K562 (cell line): Measurements from ENCODE around the gene MADD. TPM values are rescaled to one million over a fixed set of nuclear protein-coding genes. Genes with fewer than 3 reads are reported as not detected.

Source experiments
- CBFA2T2 ChIP-seq: fragments of 450-650 bp; conservative IDR thresholded peaks from 2 replicates; pipeline ENCODE4 v1.6.1; 2017; ENCODE audit warnings: mild to moderate bottlenecking
- CBFA2T3 ChIP-seq: fragments of 450-650 bp; IDR thresholded peaks from 2 replicates; pipeline ENCODE4 v1.6.1; 2017
- CCAR2 ChIP-seq: fragments of 200-400 bp; formaldehyde crosslinking; IDR thresholded peaks from 2 replicates; pipeline ENCODE4 v1.6.1; 2017; ENCODE audit warnings: mild to moderate bottlenecking, low read depth, low read length
- CEBPB ChIP-seq: fragments of 450-650 bp; IDR thresholded peaks from 2 replicates; pipeline ENCODE4 v1.6.1; 2016; ENCODE audit warnings: missing genetic modification characterization, missing compliant biosample characterization
- EGR1 ChIP-seq: fragments of 450-650 bp; conservative IDR thresholded peaks from 2 replicates; pipeline ENCODE4 v1.6.1; 2017; ENCODE audit warnings: mild to moderate bottlenecking
- ESRRA ChIP-seq: fragments of 450-650 bp; IDR thresholded peaks from 2 replicates; pipeline ENCODE4 v1.6.1; 2014; ENCODE audit warnings: low read depth, mild to moderate bottlenecking, moderate library complexity, borderline replicate concordance
- ETS2 ChIP-seq: IDR thresholded peaks from 2 replicates; pipeline ENCODE4 v1.6.1; 2016; ENCODE audit warnings: borderline replicate concordance, missing genetic modification characterization, mild to moderate bottlenecking, moderate library complexity, missing compliant biosample characterization; ENCODE audit not compliant: poor library complexity, severe bottlenecking
- FOXA1 ChIP-seq: fragments of 450-650 bp; IDR thresholded peaks from 2 replicates; pipeline ENCODE4 v1.6.1; 2016; ENCODE audit warnings: mild to moderate bottlenecking, borderline replicate concordance
- PCBP1 ChIP-seq: fragments of 200-400 bp; formaldehyde crosslinking; IDR thresholded peaks from 2 replicates; pipeline ENCODE4 v1.6.1; 2018; ENCODE audit warnings: mild to moderate bottlenecking, low read depth, low read length; ENCODE audit not compliant: poor library complexity, severe bottlenecking
- PTBP1 ChIP-seq: fragments of 200-400 bp; formaldehyde crosslinking; IDR thresholded peaks from 2 replicates; pipeline ENCODE4 v1.6.1; 2017; ENCODE audit warnings: low read depth, low read length
- RBFOX2 ChIP-seq: fragments of 200-400 bp; formaldehyde crosslinking; IDR thresholded peaks from 2 replicates; pipeline ENCODE4 v1.6.1; 2017; ENCODE audit warnings: low read depth, mild to moderate bottlenecking, low read length, moderate library complexity
- SIN3B ChIP-seq: fragments of 450-650 bp; IDR thresholded peaks from 2 replicates; pipeline ENCODE4 v1.6.1; 2017; ENCODE audit warnings: low read depth, mild to moderate bottlenecking, moderate library complexity
- SMARCA4 ChIP-seq: fragments of 450-650 bp; IDR thresholded peaks from 2 replicates; pipeline ENCODE4 v1.6.1; 2016
- SMARCC2 ChIP-seq: fragments of 450-650 bp; IDR thresholded peaks from 2 replicates; pipeline ENCODE4 v1.6.1; 2017; ENCODE audit warnings: antibody characterized with exemption, moderate library complexity, mild to moderate bottlenecking, low read depth
- SRSF3 ChIP-seq: fragments of 200-400 bp; formaldehyde crosslinking; IDR thresholded peaks from 2 replicates; pipeline ENCODE4 v1.6.1; 2016; ENCODE audit warnings: mild to moderate bottlenecking, low read length, moderate library complexity; ENCODE audit not compliant: insufficient read depth
- TARDBP ChIP-seq: fragments of 450-650 bp; IDR thresholded peaks from 2 replicates; pipeline ENCODE4 v1.6.1; 2016
- YY1 ChIP-seq, 3 experiments: IDR thresholded peaks; 2 replicates each; pipeline ENCODE4 v1.6.1; 2011; ENCODE audit warnings: low read length in 2 of 3, mild to moderate bottlenecking in 2 of 3, moderate library complexity in 2 of 3, borderline replicate concordance in 1 of 3, control low read depth in 1 of 3, low read depth in 1 of 3; ENCODE audit not compliant: insufficient read depth in 3 of 3, insufficient replicate concordance in 2 of 3, control insufficient read depth in 1 of 3, insufficient read length in 1 of 3; ENCODE audit errors: extremely low read depth in 1 of 3
- ZEB2 ChIP-seq: fragments of 450-650 bp; IDR thresholded peaks from 2 replicates; pipeline ENCODE4 v1.6.1; 2016
- ZNF143 ChIP-seq: sonication (generic); formaldehyde crosslinking; IDR thresholded peaks from 2 replicates; pipeline ENCODE4 v1.9.0; 2022; ENCODE audit warnings: mild to moderate bottlenecking, missing genetic modification reagents
- ZNF175 ChIP-seq: fragments of 200-800 bp; sonication (Bioruptor generic); IDR thresholded peaks from 2 replicates; pipeline ENCODE4 v1.6.1; 2016; ENCODE audit warnings: low read depth, mild to moderate bottlenecking, missing genetic modification characterization, missing compliant biosample characterization
- ZNF398 ChIP-seq: fragments of 250-450 bp; sonication (Bioruptor Pico); IDR thresholded peaks from 2 replicates; pipeline ENCODE4 v1.8.0; 2021; ENCODE audit warnings: moderate library complexity, mild to moderate bottlenecking, inconsistent platforms
- ZNF436 ChIP-seq: fragments of 250-450, 450-650 bp; sonication (Bioruptor Pico); formaldehyde crosslinking; IDR thresholded peaks from 2 replicates; pipeline ENCODE4 v1.7.0; 2020; ENCODE audit warnings: mild to moderate bottlenecking
- polyA plus RNA-seq, 8 experiments: library from polyadenylated mRNA; depleted of rRNA in 4 of 8; stranded (reverse) in 5 of 8; unstranded in 3 of 8; fragments of >200 nt; fragmentation: Nextera tagmentation in 2 of 8; fragmentation: Illumina TruSeq in 1 of 8; extraction: Ambion mirVana in 2 of 8; extraction: Trizol in 1 of 8; gene quantifications; 2 replicates each; pipeline versions ENCODE4 v1.2.1 to v1.2.3, GENCODE V29; 2011 to 2014; ENCODE audit warnings: inconsistent platforms in 1 of 8, missing spikeins in 1 of 8
- total RNA-seq, 7 experiments: library from RNA; depleted of rRNA in 6 of 7; stranded (reverse); fragments of >200 nt in 6 of 7; fragmentation: Illumina TruSeq in 2 of 7; extraction: Trizol in 2 of 7; gene quantifications; 2 replicates each; pipeline versions ENCODE4 v1.2.1 to v1.2.3, GENCODE V29; 2011 to 2021; ENCODE audit warnings: low replicate concordance in 1 of 7
- TF ChIP-seq, protein P1 (sequence below): fragments of 450-650 bp; formaldehyde crosslinking; conservative IDR thresholded peaks from 2 replicates; pipeline ENCODE4 v1.4.0; 2022; ENCODE audit warnings: mild to moderate bottlenecking, missing genetic modification characterization
- TF ChIP-seq, protein P2 (sequence below): fragments of 200-800 bp; sonication (Bioruptor generic); IDR thresholded peaks from 2 replicates; pipeline ENCODE4 v1.6.1; 2017; ENCODE audit warnings: missing genetic modification characterization, missing compliant biosample characterization
- TF ChIP-seq, protein P3 (sequence below): fragments of 200-800 bp; sonication (Bioruptor generic); IDR thresholded peaks from 2 replicates; pipeline ENCODE4 v1.6.1; 2017; ENCODE audit warnings: missing genetic modification characterization, missing compliant biosample characterization

Gene MADD
- total and polyA plus RNA-seq, 9 of the 15 experiments (the other 6 are each of a cell fraction or from before 2014, with no cell fraction given): 0.68 to 57.6 (median 33.6) TPM

DNA sequence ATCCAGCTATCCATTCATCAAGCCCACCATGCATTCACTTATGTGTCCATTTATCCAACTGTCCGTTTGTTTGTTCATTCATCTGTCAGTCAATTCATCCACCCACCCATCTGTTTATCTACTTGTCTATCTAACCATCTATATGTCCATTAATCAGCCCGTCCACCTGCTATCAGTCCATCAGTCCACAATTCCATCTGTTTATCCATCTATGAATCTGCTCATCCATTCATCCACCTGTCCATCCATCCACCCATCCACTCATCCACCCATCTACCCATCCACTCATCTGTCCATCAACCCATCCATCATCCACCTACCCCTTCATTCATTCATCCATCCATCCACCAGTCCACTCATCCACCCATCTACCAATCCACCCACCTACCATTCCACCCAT lies 109.4 kb downstream of the MADD start (continued):
- no peak for TF ChIP-seq ETS2 (tag)
- TF ChIP-seq YY1 (IDR thresholded peaks at IDR 0.05; ENCODE audit: borderline replicate concordance in 1 of 3, control insufficient read depth in 1 of 3, extremely low read depth in 1 of 3, insufficient read depth in 3 of 3, insufficient read length in 1 of 3, insufficient replicate concordance in 2 of 3, low read depth in 1 of 3, low read length in 2 of 3): no peak
- TF ChIP-seq TARDBP: no peak
- no peak for TF ChIP-seq SRSF3
- no peak for TF ChIP-seq ZNF398 (CRISPR knock-in tag)
- TF ChIP-seq PTBP1: no peak
- TF ChIP-seq RBFOX2: no peak
- TF ChIP-seq CBFA2T3: 0 out of 2 replicates have a peak, but pooled peaks have one; percentile 34
- TF ChIP-seq, protein P1, sequence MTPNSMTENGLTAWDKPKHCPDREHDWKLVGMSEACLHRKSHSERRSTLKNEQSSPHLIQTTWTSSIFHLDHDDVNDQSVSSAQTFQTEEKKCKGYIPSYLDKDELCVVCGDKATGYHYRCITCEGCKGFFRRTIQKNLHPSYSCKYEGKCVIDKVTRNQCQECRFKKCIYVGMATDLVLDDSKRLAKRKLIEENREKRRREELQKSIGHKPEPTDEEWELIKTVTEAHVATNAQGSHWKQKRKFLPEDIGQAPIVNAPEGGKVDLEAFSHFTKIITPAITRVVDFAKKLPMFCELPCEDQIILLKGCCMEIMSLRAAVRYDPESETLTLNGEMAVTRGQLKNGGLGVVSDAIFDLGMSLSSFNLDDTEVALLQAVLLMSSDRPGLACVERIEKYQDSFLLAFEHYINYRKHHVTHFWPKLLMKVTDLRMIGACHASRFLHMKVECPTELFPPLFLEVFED (CRISPR knock-in tag): no peak; the same call in 1 of the 2 replicates
- no peak for TF ChIP-seq ZEB2
- TF ChIP-seq, protein P2, sequence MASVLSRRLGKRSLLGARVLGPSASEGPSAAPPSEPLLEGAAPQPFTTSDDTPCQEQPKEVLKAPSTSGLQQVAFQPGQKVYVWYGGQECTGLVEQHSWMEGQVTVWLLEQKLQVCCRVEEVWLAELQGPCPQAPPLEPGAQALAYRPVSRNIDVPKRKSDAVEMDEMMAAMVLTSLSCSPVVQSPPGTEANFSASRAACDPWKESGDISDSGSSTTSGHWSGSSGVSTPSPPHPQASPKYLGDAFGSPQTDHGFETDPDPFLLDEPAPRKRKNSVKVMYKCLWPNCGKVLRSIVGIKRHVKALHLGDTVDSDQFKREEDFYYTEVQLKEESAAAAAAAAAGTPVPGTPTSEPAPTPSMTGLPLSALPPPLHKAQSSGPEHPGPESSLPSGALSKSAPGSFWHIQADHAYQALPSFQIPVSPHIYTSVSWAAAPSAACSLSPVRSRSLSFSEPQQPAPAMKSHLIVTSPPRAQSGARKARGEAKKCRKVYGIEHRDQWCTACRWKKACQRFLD (CRISPR knock-in tag): no peak
- no peak for TF ChIP-seq CEBPB
- TF ChIP-seq ESRRA: no peak
- TF ChIP-seq SMARCA4: no peak
- no peak for TF ChIP-seq EGR1
- no peak for TF ChIP-seq ZNF143 (CRISPR knock-in tag)
- no peak for TF ChIP-seq SIN3B
- TF ChIP-seq, protein P3, sequence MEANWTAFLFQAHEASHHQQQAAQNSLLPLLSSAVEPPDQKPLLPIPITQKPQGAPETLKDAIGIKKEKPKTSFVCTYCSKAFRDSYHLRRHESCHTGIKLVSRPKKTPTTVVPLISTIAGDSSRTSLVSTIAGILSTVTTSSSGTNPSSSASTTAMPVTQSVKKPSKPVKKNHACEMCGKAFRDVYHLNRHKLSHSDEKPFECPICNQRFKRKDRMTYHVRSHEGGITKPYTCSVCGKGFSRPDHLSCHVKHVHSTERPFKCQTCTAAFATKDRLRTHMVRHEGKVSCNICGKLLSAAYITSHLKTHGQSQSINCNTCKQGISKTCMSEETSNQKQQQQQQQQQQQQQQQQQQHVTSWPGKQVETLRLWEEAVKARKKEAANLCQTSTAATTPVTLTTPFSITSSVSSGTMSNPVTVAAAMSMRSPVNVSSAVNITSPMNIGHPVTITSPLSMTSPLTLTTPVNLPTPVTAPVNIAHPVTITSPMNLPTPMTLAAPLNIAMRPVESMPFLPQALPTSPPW (CRISPR knock-in tag): no peak
- TF ChIP-seq PCBP1: no peak
- TF ChIP-seq SMARCC2: no peak
- TF ChIP-seq CBFA2T2: no peak
- TF ChIP-seq CCAR2: no peak
- no peak for TF ChIP-seq FOXA1
- TF ChIP-seq ZNF436: no peak
- no peak for TF ChIP-seq ZNF175 (CRISPR knock-in tag)
